ENCODE data around the gene TFAP2E. TPM values are rescaled to one million over a fixed set of nuclear protein-coding genes. Genes with fewer than 3 reads are reported as not detected.
"Not testable (repeated sequence)": the region's sequence is repeated elsewhere in the genome, so short reads cannot be mapped to it uniquely, and the experiment has no call there.

Gene TFAP2E
- total RNA-seq, 6 experiments from 2014 or later, result 0.15 to 0.24 TPM; not detected in 4

- Histone ChIP-seq H3K27me3 (peaks cover 0 to 20% of the 10 kb centered on the region in 2 donors), H3K9me3 (no peaks in the 10 kb centered on the region), H3K36me3 (no peaks in the 10 kb centered on the region), H3K27ac (no peak overlapping the region), H3K4me1 (peaks cover 0 to 21% (median 0%) of the 10 kb centered on the region in 4 donors), H3K4me3 (peak overlapping the region; percentile 40 to 47 (median 41))
- intact Hi-C loops (cut with DNase I), result no loop called here
- TF ChIP-seq, protein P1, sequence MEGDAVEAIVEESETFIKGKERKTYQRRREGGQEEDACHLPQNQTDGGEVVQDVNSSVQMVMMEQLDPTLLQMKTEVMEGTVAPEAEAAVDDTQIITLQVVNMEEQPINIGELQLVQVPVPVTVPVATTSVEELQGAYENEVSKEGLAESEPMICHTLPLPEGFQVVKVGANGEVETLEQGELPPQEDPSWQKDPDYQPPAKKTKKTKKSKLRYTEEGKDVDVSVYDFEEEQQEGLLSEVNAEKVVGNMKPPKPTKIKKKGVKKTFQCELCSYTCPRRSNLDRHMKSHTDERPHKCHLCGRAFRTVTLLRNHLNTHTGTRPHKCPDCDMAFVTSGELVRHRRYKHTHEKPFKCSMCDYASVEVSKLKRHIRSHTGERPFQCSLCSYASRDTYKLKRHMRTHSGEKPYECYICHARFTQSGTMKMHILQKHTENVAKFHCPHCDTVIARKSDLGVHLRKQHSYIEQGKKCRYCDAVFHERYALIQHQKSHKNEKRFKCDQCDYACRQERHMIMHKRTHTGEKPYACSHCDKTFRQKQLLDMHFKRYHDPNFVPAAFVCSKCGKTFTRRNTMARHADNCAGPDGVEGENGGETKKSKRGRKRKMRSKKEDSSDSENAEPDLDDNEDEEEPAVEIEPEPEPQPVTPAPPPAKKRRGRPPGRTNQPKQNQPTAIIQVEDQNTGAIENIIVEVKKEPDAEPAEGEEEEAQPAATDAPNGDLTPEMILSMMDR (IDR thresholded peaks at IDR 0.05), result no peak
- no peak for TF ChIP-seq POLR2A (IDR thresholded peaks at IDR 0.05)
- peak; percentile 56 to 74 (median 68) for ATAC-seq
- 0% methylated on average over 22 of the region's 70 CpGs for WGBS (ENCODE audit: insufficient coverage, low coverage, low lambda C conversion rate, missing lambda C conversion rate)
- peak in 1 of 3 donors; percentile 52 for DNase-seq
These were observed 4.2 kb downstream of the TFAP2E start for GRCh38 chr1:35577071-35577998.

- no peak for ATAC-seq
- peaks cover 0 to 11% of the 10 kb centered on the region in 2 donors for H3K27me3 ChIP-seq
- no peak for DNase-seq
- TF ChIP-seq, protein P1 (IDR thresholded peaks at IDR 0.05), result no peak
- TF ChIP-seq POLR2A (IDR thresholded peaks at IDR 0.05), result no peak
- H3K4me1 ChIP-seq, result peaks cover 0 to 14% (median 0%) of the 10 kb centered on the region in 4 donors
- no peaks in the 10 kb centered on the region for H3K9me3 ChIP-seq
- intact Hi-C loops (cut with DNase I), result no loop called here
- no peak overlapping the region for H3K27ac ChIP-seq
- H3K36me3 ChIP-seq, result no peaks in the 10 kb centered on the region
- no peak overlapping the region for H3K4me3 ChIP-seq
- 61% methylated on average over 4 of the region's 4 CpGs for WGBS (ENCODE audit: insufficient coverage, low coverage, low lambda C conversion rate, missing lambda C conversion rate)
These were observed 7.9 kb downstream of the TFAP2E start for GRCh38 chr1:35580949-35581388.

DNA sequence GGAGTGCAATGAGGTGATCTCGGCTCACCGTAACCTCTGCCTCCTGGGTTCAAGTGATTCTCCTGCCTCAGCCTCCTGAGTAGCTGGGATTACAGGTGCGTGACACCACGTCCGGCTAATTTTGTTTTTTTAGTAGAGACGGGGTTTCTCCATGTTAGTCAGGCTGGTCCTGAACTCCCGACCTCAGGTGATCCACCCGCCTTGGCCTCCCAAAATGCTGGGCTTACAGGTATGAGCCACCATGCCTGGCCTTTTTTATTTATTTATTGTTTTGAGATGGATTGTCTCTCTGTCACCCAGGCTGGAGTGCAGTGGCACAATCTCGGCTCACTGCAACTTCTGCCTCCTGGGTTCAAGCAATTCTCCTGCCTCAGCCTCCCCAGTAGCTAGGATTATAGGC is 8.5 kb downstream of the TFAP2E start:
- 89% methylated on average over 7 of the region's 9 CpGs for WGBS (ENCODE audit: insufficient coverage, low coverage, low lambda C conversion rate, missing lambda C conversion rate)
- H3K4me3 ChIP-seq; ATAC-seq; intact Hi-C loops (cut with DNase I); H3K36me3 ChIP-seq; H3K27ac ChIP-seq; H3K9me3 ChIP-seq; DNase-seq: not testable (repeated sequence)
- Histone ChIP-seq H3K27me3 (peaks cover 0 to 11% of the 10 kb centered on the region in 2 donors), H3K4me1 (peaks cover 0 to 14% (median 0%) of the 10 kb centered on the region in 4 donors)

DNA sequence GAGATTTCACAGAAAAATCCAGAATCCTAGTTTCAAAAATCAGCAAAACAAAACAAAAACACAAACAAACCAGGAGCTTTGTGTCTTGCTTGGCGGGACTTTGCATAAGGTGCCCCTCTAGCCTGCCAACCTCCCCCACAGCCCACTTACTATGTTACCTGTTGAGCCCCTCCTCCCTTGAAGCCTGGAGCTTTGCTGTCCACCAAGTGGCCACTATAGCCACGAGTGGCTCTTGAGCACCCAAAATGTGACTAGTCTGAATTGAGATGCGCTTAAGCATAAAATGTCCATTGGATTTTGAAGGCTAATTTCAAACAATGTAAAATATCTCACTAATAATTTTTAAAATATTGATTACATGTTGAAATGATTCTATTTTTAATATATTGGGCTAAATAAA is 12.2 kb downstream of the TFAP2E start:
- intact Hi-C loops (cut with DNase I), result no loop called here
- Histone ChIP-seq H3K4me1 (no peaks in the 10 kb centered on the region), H3K9me3 (no peaks in the 10 kb centered on the region), H3K27me3 (no peaks in the 10 kb centered on the region), H3K27ac (no peak overlapping the region), H3K4me3 (no peak overlapping the region), H3K36me3 (no peaks in the 10 kb centered on the region)
- ATAC-seq (no peak), DNase-seq (no peak)
- WGBS (ENCODE audit: insufficient coverage, low coverage, low lambda C conversion rate, missing lambda C conversion rate), result 80% methylated on average over 2 of the region's 3 CpGs
- no peak for TF ChIP-seq POLR2A (IDR thresholded peaks at IDR 0.05)
- TF ChIP-seq, protein P1 (IDR thresholded peaks at IDR 0.05), result no peak

DNA sequence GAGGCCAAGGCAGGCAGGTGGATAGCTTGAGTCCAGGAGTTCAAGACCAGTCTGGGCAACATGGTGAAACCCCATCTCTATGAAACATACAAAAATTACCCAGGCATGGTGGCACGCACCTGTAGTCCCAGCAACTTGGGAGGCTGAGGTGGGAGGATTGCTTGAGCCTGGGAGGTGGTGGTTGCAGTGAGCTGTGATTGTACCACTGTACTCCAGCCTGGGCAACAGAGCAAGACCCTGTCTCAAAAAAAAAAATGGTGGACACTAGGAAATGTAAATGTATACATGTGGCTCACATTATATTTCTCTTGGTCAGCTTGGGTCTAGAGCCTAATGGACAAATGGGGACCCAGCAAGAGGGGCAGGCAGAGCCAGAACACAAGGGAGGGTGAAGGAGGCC is 12.7 kb downstream of the TFAP2E start:
- ATAC-seq; H3K4me3 ChIP-seq; H3K27ac ChIP-seq; DNase-seq; H3K9me3 ChIP-seq; H3K4me1 ChIP-seq; intact Hi-C loops (cut with DNase I); H3K27me3 ChIP-seq; H3K36me3 ChIP-seq: not testable (repeated sequence)
- WGBS (ENCODE audit: insufficient coverage, low coverage, low lambda C conversion rate, missing lambda C conversion rate), result 100% methylated on average over 1 of the region's 1 CpG

Measured in right lobe of liver (tissue), 6 donors.